Mesothelial cell of epicardium (in vitro differentiated cells): ENCODE data around the gene SYNPO2. TPM values are rescaled to one million over a fixed set of nuclear protein-coding genes. Genes with fewer than 3 reads are reported as not detected.

Experiments used
- DNase-seq, 2 experiments: peaks; one replicate each; pipeline ENCODE4 v3.0.0; 2021; ENCODE audit warnings: low spot score in 2 of 2; ENCODE audit not compliant: unreplicated experiment in 2 of 2
- H3K27ac Mint-ChIP-seq: 2 replicates; pipeline ENCODE4 v1.8.0; 2021; ENCODE audit warnings: mixed read lengths
- H3K27me3 Mint-ChIP-seq: 2 replicates; pipeline ENCODE4 v1.8.0; 2021; ENCODE audit warnings: low read depth, mixed read lengths
- H3K36me3 Mint-ChIP-seq: 2 replicates; pipeline ENCODE4 v1.8.0; 2021; ENCODE audit warnings: mixed read lengths
- H3K4me1 Mint-ChIP-seq: 2 replicates; pipeline ENCODE4 v1.8.0; 2021; ENCODE audit warnings: mixed read lengths
- H3K4me3 Mint-ChIP-seq: 2 replicates; pipeline ENCODE4 v1.8.0; 2021; ENCODE audit warnings: mild to moderate bottlenecking, moderate library complexity, mixed read lengths
- H3K9me3 Mint-ChIP-seq: 2 replicates; pipeline ENCODE4 v1.8.0; 2021; ENCODE audit warnings: mixed read lengths
- total RNA-seq: library from RNA; stranded (reverse); gene quantifications from 3 replicates; pipeline ENCODE4 v1.2.1, GENCODE V29; 2021
- TF ChIP-seq, protein P1 (sequence below): fragments of 200-600 bp; sonication (generic); IDR thresholded peaks from one replicate; pipeline ENCODE4 v1.5.0; 2021; ENCODE audit warnings: antibody characterized with exemption; ENCODE audit not compliant: unreplicated experiment

SYNPO2 gene
- total RNA-seq, 1 donor from 2014 or later: 23.4 TPM

- H3K27me3 Mint-ChIP-seq: no peaks in the 10 kb centered on the region
- TF ChIP-seq, protein P1, sequence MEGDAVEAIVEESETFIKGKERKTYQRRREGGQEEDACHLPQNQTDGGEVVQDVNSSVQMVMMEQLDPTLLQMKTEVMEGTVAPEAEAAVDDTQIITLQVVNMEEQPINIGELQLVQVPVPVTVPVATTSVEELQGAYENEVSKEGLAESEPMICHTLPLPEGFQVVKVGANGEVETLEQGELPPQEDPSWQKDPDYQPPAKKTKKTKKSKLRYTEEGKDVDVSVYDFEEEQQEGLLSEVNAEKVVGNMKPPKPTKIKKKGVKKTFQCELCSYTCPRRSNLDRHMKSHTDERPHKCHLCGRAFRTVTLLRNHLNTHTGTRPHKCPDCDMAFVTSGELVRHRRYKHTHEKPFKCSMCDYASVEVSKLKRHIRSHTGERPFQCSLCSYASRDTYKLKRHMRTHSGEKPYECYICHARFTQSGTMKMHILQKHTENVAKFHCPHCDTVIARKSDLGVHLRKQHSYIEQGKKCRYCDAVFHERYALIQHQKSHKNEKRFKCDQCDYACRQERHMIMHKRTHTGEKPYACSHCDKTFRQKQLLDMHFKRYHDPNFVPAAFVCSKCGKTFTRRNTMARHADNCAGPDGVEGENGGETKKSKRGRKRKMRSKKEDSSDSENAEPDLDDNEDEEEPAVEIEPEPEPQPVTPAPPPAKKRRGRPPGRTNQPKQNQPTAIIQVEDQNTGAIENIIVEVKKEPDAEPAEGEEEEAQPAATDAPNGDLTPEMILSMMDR: no peak
- H3K27ac Mint-ChIP-seq: no peak overlapping the region
- no peak for DNase-seq
- H3K4me1 Mint-ChIP-seq: peaks cover 24% of the 10 kb centered on the region
- no peak overlapping the region for H3K4me3 Mint-ChIP-seq
- no peaks in the 10 kb centered on the region for H3K36me3 Mint-ChIP-seq
- no peaks in the 10 kb centered on the region for H3K9me3 Mint-ChIP-seq
Observed at GRCh38 chr4:119097282-119097900, 208.7 kb downstream of the SYNPO2 start.

DNA sequence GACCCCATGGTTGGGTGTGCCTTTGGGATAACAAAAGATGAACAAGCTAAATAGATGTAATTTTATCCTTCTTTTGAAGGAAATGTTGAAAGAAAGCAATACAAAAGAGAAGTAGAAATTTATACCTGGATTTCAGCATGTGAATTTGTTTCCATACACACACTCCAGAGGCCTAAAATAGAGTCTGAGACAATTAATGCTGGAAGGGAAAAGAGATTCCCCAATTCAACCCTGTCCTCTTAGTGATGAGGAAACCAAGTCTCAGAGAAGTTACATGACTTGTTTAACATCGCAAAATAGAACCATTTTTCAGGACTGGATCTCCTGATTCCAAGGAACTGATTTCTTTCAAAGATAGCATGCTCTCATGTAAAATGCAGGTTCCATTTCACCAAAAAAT is 209.7 kb downstream of the SYNPO2 start:
- H3K9me3 Mint-ChIP-seq: no peaks in the 10 kb centered on the region
- H3K4me1 Mint-ChIP-seq: peaks cover 25% of the 10 kb centered on the region
- no peak overlapping the region for H3K27ac Mint-ChIP-seq
- no peak for DNase-seq
- H3K4me3 Mint-ChIP-seq: no peak overlapping the region
- no peaks in the 10 kb centered on the region for H3K36me3 Mint-ChIP-seq
- TF ChIP-seq, protein P1: no peak
- no peaks in the 10 kb centered on the region for H3K27me3 Mint-ChIP-seq

- TF ChIP-seq, protein P1: no peak
- H3K4me1 Mint-ChIP-seq: peaks cover 28% of the 10 kb centered on the region
- DNase-seq: no peak
- H3K27me3 Mint-ChIP-seq: no peaks in the 10 kb centered on the region
- H3K27ac Mint-ChIP-seq: peak overlapping the region; percentile 74
- H3K36me3 Mint-ChIP-seq: no peaks in the 10 kb centered on the region
- no peak overlapping the region for H3K4me3 Mint-ChIP-seq
- no peaks in the 10 kb centered on the region for H3K9me3 Mint-ChIP-seq
Observed at GRCh38 chr4:119099227-119099810, 210.7 kb downstream of the SYNPO2 start.

DNA sequence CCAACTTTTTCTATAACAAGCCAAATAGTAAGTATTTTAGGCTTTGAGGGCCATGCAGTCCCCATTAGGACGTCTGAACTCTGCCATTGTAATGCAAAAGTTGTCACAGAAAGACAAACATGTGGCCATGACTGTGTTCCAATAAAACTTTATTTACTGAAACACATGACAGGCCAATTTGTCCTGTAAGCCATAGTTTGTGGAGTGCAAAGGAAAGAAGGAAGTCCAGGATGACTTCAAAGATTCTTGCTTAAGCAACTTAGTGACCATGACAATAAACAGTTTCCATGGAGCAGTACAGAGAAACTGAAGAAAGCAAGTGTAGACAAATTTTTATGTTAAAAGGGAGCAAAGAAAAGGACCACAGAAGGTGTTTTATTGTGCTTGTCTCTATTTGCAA is 212.0 kb downstream of the SYNPO2 start:
- DNase-seq: no peak
- H3K27me3 Mint-ChIP-seq: no peaks in the 10 kb centered on the region
- TF ChIP-seq, protein P1: no peak
- no peak overlapping the region for H3K27ac Mint-ChIP-seq
- no peaks in the 10 kb centered on the region for H3K36me3 Mint-ChIP-seq
- no peaks in the 10 kb centered on the region for H3K9me3 Mint-ChIP-seq
- no peak overlapping the region for H3K4me3 Mint-ChIP-seq
- peaks cover 29% of the 10 kb centered on the region for H3K4me1 Mint-ChIP-seq

- Mint-ChIP-seq H3K4me3 (no peak overlapping the region), H3K27me3 (no peaks in the 10 kb centered on the region), H3K9me3 (no peaks in the 10 kb centered on the region), H3K36me3 (no peaks in the 10 kb centered on the region), H3K4me1 (peaks cover 31% of the 10 kb centered on the region), H3K27ac (peak overlapping the region; percentile 73)
- DNase-seq: no peak
- TF ChIP-seq, protein P1: no peak
Observed at GRCh38 chr4:119103263-119103662, 214.6 kb downstream of the SYNPO2 start.
